Smooth muscle cell (in vitro differentiated cells): ENCODE measurements around the gene IPO8. TPM values are rescaled to one million over a fixed set of nuclear protein-coding genes. Genes with fewer than 3 reads are reported as not detected.
"Not testable (repeated sequence)": the region's sequence is repeated elsewhere in the genome, so short reads cannot be mapped to it uniquely, and the experiment has no call there.

Experiments
- DNase-seq: peaks from one replicate; lab custom pipeline; 2025; ENCODE audit not compliant: unreplicated experiment; lab: John Stamatoyannopoulos, UW
- H2AFZ ChIP-seq: fragments of 200-600 bp; sonication (generic); 2 replicates; pipeline ENCODE4 v1.6.0; 2016; ENCODE audit warnings: antibody characterized with exemption, low read depth, mild to moderate bottlenecking
- H3F3A ChIP-seq: fragments of 200-600 bp; sonication (generic); 2 replicates; pipeline ENCODE4 v1.6.0; 2017; ENCODE audit warnings: antibody characterized with exemption, low read depth
- H3K27ac ChIP-seq: fragments of 200-600 bp; sonication (generic); 2 replicates; pipeline ENCODE4 v1.5.1; 2016; ENCODE audit warnings: low read depth, mild to moderate bottlenecking
- H3K27me3 ChIP-seq: fragments of 200-600 bp; sonication (generic); 2 replicates; pipeline ENCODE4 v1.6.1; 2016; ENCODE audit warnings: low read depth, mild to moderate bottlenecking
- H3K36me3 ChIP-seq: fragments of 200-600 bp; sonication (generic); 2 replicates; pipeline ENCODE4 v1.5.1; 2016; ENCODE audit warnings: low read depth
- H3K4me1 ChIP-seq: fragments of 200-600 bp; sonication (generic); 2 replicates; pipeline ENCODE4 v1.5.1; 2016; ENCODE audit warnings: low read depth
- H3K4me2 ChIP-seq: fragments of 200-600 bp; sonication (generic); 2 replicates; pipeline ENCODE4 v1.6.0; 2016; ENCODE audit warnings: mild to moderate bottlenecking
- H3K4me3 ChIP-seq: fragments of 200-600 bp; sonication (generic); 2 replicates; pipeline ENCODE4 v1.5.1; 2016; ENCODE audit warnings: mild to moderate bottlenecking
- H3K79me2 ChIP-seq: fragments of 200-600 bp; sonication (generic); 2 replicates; pipeline ENCODE4 v1.6.0; 2016; ENCODE audit warnings: low read depth, mild to moderate bottlenecking
- H3K9ac ChIP-seq: fragments of 200-600 bp; sonication (generic); 2 replicates; pipeline ENCODE4 v1.6.0; 2016; ENCODE audit warnings: low read depth
- H3K9me3 ChIP-seq: fragments of 200-600 bp; sonication (generic); replicated peaks from 2 replicates; pipeline ENCODE4 v1.5.1; 2016; ENCODE audit warnings: low read depth
- H4K20me1 ChIP-seq: fragments of 200-600 bp; sonication (generic); 2 replicates; pipeline ENCODE4 v1.6.0; 2016; ENCODE audit warnings: low read depth
- CTCF ChIP-seq: fragments of 200-600 bp; sonication (generic); IDR thresholded peaks from 2 replicates; pipeline ENCODE4 v1.5.1; 2017; ENCODE audit warnings: borderline replicate concordance, mild to moderate bottlenecking, antibody characterized with exemption; ENCODE audit not compliant: insufficient read depth, poor library complexity, severe bottlenecking
- WGBS: methylation state at CpG from one replicate; pipeline ENCODE4 v1.1.7; 2016; ENCODE audit warnings: low lambda C conversion rate; 5-methylcytosine and 5-hydroxymethylcytosine counted together
- polyA plus RNA-seq: library from polyadenylated mRNA; unstranded; fragments of >200 nt; fragmentation: Nextera tagmentation; extraction: Ambion mirVana; gene quantifications from 2 replicates; pipeline ENCODE4 v1.2.1, GENCODE V29; 2016
- total RNA-seq: library from RNA; depleted of rRNA; stranded (reverse); fragments of >200 nt; gene quantifications from 2 replicates; pipeline ENCODE4 v1.2.3, GENCODE V29; 2014

The IPO8 gene
- total and polyA plus RNA-seq, 2 experiments from 2014 or later, result 5.0 to 24.0 TPM

GRCh38 chr12:30614031-30614430 lies 81.6 kb downstream of the IPO8 start:
- no peaks in the 10 kb centered on the region for H3K36me3 ChIP-seq

GRCh38 chr12:30613119-30613830 lies 82.4 kb downstream of the IPO8 start:
- no peaks in the 10 kb centered on the region for H3K79me2 ChIP-seq
- DNase-seq, result no peak
- no peak overlapping the region for H3K27ac ChIP-seq
- no peaks in the 10 kb centered on the region for H3F3A ChIP-seq
- no peak overlapping the region for H3K4me3 ChIP-seq
- TF ChIP-seq CTCF, result no peak
- no peak overlapping the region for H3K9ac ChIP-seq
- H3K4me1 ChIP-seq, result no peaks in the 10 kb centered on the region
- WGBS, result 58% methylated on average over 2 of the region's 2 CpGs
- no peaks in the 10 kb centered on the region for H4K20me1 ChIP-seq
- H3K9me3 ChIP-seq, result no peaks in the 10 kb centered on the region
- H3K4me2 ChIP-seq, result no peak overlapping the region
- no peaks in the 10 kb centered on the region for H3K27me3 ChIP-seq
- H2AFZ ChIP-seq, result no peak overlapping the region
- H3K36me3 ChIP-seq, result no peaks in the 10 kb centered on the region

More at GRCh38 chr12:30614031-30614430, 81.6 kb downstream of the IPO8 start:
- Histone ChIP-seq H3K4me2 (no peak overlapping the region), H2AFZ (no peak overlapping the region), H3K9me3 (no peaks in the 10 kb centered on the region), H3K79me2 (no peaks in the 10 kb centered on the region), H3F3A (no peaks in the 10 kb centered on the region), H3K9ac (no peak overlapping the region), H3K4me3 (no peak overlapping the region), H3K4me1 (no peaks in the 10 kb centered on the region), H3K27me3 (no peaks in the 10 kb centered on the region), H4K20me1 (no peaks in the 10 kb centered on the region), H3K27ac (no peak overlapping the region)
- no peak for DNase-seq
- no peak for TF ChIP-seq CTCF

GRCh38 chr12:30610718-30611117 lies 85.0 kb downstream of the IPO8 start:
- no peak overlapping the region for H3K4me2 ChIP-seq
- 73% methylated on average over 1 of the region's 1 CpG for WGBS
- no peaks in the 10 kb centered on the region for H3F3A ChIP-seq
- H3K9me3 ChIP-seq, result no peaks in the 10 kb centered on the region
- no peak overlapping the region for H2AFZ ChIP-seq
- no peaks in the 10 kb centered on the region for H3K36me3 ChIP-seq
- H3K27ac ChIP-seq, result no peak overlapping the region
- H3K4me1 ChIP-seq, result no peaks in the 10 kb centered on the region
- H3K9ac ChIP-seq, result no peak overlapping the region
- H4K20me1 ChIP-seq, result no peaks in the 10 kb centered on the region
- no peaks in the 10 kb centered on the region for H3K79me2 ChIP-seq
- DNase-seq, result no peak
- H3K27me3 ChIP-seq, result no peaks in the 10 kb centered on the region
- TF ChIP-seq CTCF, result no peak
- no peak overlapping the region for H3K4me3 ChIP-seq

- H3K9me3 ChIP-seq, H3K27me3 ChIP-seq, H3K4me2 ChIP-seq, H3K4me3 ChIP-seq, H2AFZ ChIP-seq, H3F3A ChIP-seq, H4K20me1 ChIP-seq, H3K4me1 ChIP-seq, H3K79me2 ChIP-seq, H3K9ac ChIP-seq, H3K27ac ChIP-seq, H3K36me3 ChIP-seq, DNase-seq: not testable (repeated sequence)
Measured at GRCh38 chr12:30609819-30610218, 85.8 kb downstream of the IPO8 start.

- not testable (repeated sequence) for DNase-seq, H4K20me1 ChIP-seq, H3K4me3 ChIP-seq
Measured at GRCh38 chr12:30604302-30604701, 91.4 kb downstream of the IPO8 start.

More at GRCh38 chr12:30604302-30604701, 91.4 kb downstream of the IPO8 start:
- not testable (repeated sequence) for H3K27me3 ChIP-seq, H3K27ac ChIP-seq, H2AFZ ChIP-seq, H3K9ac ChIP-seq, H3K4me2 ChIP-seq, H3K79me2 ChIP-seq, H3K36me3 ChIP-seq, H3K9me3 ChIP-seq, H3F3A ChIP-seq, H3K4me1 ChIP-seq
- WGBS, result 67% methylated on average over 6 of the region's 6 CpGs
